ENCODE data around the gene NPAS1.

DNA sequence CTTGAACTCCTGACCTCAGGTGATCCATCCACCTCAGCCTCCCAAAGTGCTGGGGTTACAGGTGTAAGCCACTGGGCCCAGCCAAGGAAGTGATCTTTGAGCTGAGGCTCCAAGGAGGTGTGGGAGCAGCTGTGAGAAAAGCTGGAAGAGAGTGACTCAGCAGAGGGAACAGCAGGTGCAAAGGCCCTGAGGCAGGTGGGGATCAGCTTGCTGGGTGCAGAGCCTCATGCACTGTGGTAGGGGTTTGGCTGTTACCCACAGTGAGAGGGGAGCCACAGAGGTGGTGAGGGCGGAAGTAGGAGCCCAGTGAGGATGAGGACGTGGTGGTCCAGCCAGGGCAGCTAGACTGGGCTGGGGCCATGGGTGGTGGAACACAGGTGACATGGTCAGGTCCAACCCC is 6.5 kb downstream of the NPAS1 start:
- TF ChIP-seq, protein P1, sequence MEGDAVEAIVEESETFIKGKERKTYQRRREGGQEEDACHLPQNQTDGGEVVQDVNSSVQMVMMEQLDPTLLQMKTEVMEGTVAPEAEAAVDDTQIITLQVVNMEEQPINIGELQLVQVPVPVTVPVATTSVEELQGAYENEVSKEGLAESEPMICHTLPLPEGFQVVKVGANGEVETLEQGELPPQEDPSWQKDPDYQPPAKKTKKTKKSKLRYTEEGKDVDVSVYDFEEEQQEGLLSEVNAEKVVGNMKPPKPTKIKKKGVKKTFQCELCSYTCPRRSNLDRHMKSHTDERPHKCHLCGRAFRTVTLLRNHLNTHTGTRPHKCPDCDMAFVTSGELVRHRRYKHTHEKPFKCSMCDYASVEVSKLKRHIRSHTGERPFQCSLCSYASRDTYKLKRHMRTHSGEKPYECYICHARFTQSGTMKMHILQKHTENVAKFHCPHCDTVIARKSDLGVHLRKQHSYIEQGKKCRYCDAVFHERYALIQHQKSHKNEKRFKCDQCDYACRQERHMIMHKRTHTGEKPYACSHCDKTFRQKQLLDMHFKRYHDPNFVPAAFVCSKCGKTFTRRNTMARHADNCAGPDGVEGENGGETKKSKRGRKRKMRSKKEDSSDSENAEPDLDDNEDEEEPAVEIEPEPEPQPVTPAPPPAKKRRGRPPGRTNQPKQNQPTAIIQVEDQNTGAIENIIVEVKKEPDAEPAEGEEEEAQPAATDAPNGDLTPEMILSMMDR (IDR thresholded peaks at IDR 0.05), result no peak
- TF ChIP-seq POLR2AphosphoS5 (IDR thresholded peaks at IDR 0.05) (no peak), POLR2A (IDR thresholded peaks at IDR 0.05) (no peak)
